Loucy (cell line): ENCODE data around the gene MCTS1.

Source experiments
- CTCF ChIP-seq: fragments of 200-600 bp; sonication (generic); conservative IDR thresholded peaks from 2 replicates; pipeline ENCODE4 v1.5.1; 2014; ENCODE audit warnings: mild to moderate bottlenecking, antibody characterized with exemption, low read length
- EZH2phosphoT487 ChIP-seq: fragments of 200-600 bp; IDR thresholded peaks from 2 replicates; pipeline ENCODE4 v1.6.1; 2018; ENCODE audit warnings: antibody characterized with exemption, mild to moderate bottlenecking, moderate library complexity, borderline replicate concordance

DNA sequence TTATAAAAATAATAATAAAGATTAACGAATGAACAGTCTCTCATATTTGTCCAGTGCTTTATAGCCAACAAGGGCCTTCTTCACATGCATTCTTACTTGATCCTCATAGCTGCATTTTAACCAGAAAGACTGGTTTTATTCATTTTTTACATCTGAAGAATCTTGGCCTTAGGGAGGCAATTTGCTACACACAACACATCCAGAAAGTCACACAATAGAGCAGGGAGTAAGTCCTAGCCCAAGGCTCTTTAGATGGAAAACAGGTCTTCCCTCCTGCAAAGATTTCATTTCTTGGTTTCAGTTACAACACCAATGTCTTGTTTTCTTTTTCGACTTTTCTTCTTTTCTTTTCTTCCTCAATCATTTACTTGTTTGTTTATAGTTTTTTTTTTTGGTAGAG lies 39.0 kb downstream of the MCTS1 start:
- no peak for TF ChIP-seq CTCF
- TF ChIP-seq EZH2phosphoT487 = no peak
